ENCODE results near the gene PPARD.

The PPARD gene

GRCh38 chr6:35356391-35356790 is 14.0 kb downstream of the PPARD start:
- TF ChIP-seq POLR2AphosphoS5 (IDR thresholded peaks at IDR 0.05; ENCODE audit: low read depth, low read length) (no peak), TAF1 (IDR thresholded peaks at IDR 0.05; ENCODE audit: borderline replicate concordance, insufficient read depth, low read length) (no peak), SIN3A (IDR thresholded peaks at IDR 0.05; ENCODE audit: borderline replicate concordance, insufficient read depth, low read length) (no peak), FOXP2 (optimal IDR thresholded peaks at IDR 0.05; ENCODE audit: borderline replicate concordance, extremely low read depth, extremely low read length, insufficient read depth) (no peak), REST (IDR thresholded peaks at IDR 0.05; ENCODE audit: insufficient read depth in 1 of 2, low read depth in 2 of 2, low read length in 2 of 2) (no peak)

GRCh38 chr6:35357677-35358076 is 15.3 kb downstream of the PPARD start:
- TF ChIP-seq POLR2AphosphoS5 (IDR thresholded peaks at IDR 0.05; ENCODE audit: low read depth, low read length) (no peak), FOXP2 (optimal IDR thresholded peaks at IDR 0.05; ENCODE audit: borderline replicate concordance, extremely low read depth, extremely low read length, insufficient read depth) (no peak), REST (IDR thresholded peaks at IDR 0.05; ENCODE audit: insufficient read depth in 1 of 2, low read depth in 2 of 2, low read length in 2 of 2) (no peak), SIN3A (IDR thresholded peaks at IDR 0.05; ENCODE audit: borderline replicate concordance, insufficient read depth, low read length) (no peak), TAF1 (IDR thresholded peaks at IDR 0.05; ENCODE audit: borderline replicate concordance, insufficient read depth, low read length) (no peak)

GRCh38 chr6:35358086-35358485 is 15.7 kb downstream of the PPARD start:
- TF ChIP-seq TAF1 (IDR thresholded peaks at IDR 0.05; ENCODE audit: borderline replicate concordance, insufficient read depth, low read length) (no peak), REST (IDR thresholded peaks at IDR 0.05; ENCODE audit: insufficient read depth in 1 of 2, low read depth in 2 of 2, low read length in 2 of 2) (no peak), FOXP2 (optimal IDR thresholded peaks at IDR 0.05; ENCODE audit: borderline replicate concordance, extremely low read depth, extremely low read length, insufficient read depth) (no peak), SIN3A (IDR thresholded peaks at IDR 0.05; ENCODE audit: borderline replicate concordance, insufficient read depth, low read length) (no peak), POLR2AphosphoS5 (IDR thresholded peaks at IDR 0.05; ENCODE audit: low read depth, low read length) (no peak)

- TF ChIP-seq FOXP2 (optimal IDR thresholded peaks at IDR 0.05; ENCODE audit: borderline replicate concordance, extremely low read depth, extremely low read length, insufficient read depth) (no peak), REST (IDR thresholded peaks at IDR 0.05; ENCODE audit: insufficient read depth in 1 of 2, low read depth in 2 of 2, low read length in 2 of 2) (no peak), POLR2AphosphoS5 (IDR thresholded peaks at IDR 0.05; ENCODE audit: low read depth, low read length) (no peak), SIN3A (IDR thresholded peaks at IDR 0.05; ENCODE audit: borderline replicate concordance, insufficient read depth, low read length) (no peak), TAF1 (IDR thresholded peaks at IDR 0.05; ENCODE audit: borderline replicate concordance, insufficient read depth, low read length) (no peak)
Observed at GRCh38 chr6:35359346-35359743, 17.0 kb downstream of the PPARD start.

All from PFSK-1 (cell line).